Occipital lobe (tissue), 2 donors: ENCODE data around the gene PLD2. TPM values are rescaled to one million over a fixed set of nuclear protein-coding genes. Genes with fewer than 3 reads are reported as not detected.

Experiments used
- DNase-seq: peaks from one replicate; lab custom pipeline; 2025; lab: John Stamatoyannopoulos, UW
- total RNA-seq: library from RNA; depleted of rRNA; stranded (reverse); fragments of >200 nt; gene quantifications from one replicate; pipeline ENCODE4 v1.2.3, GENCODE V29; 2014

Gene PLD2
- 6.1 TPM for total RNA-seq

GRCh38 chr17:4806777-4807604 is at the start of gene PLD2:
TSS of gene PLD2 (plus strand) at chr17:4807152. CDS start at chr17:4807773, 621 bp downstream.
- peak; percentile 38 for DNase-seq

- DNase-seq = no peak
These were observed 47.1 kb upstream of the PLD2 start for GRCh38 chr17:4759776-4760236.

GRCh38 chr17:4764595-4764994 is 42.4 kb upstream of the PLD2 start:
- DNase-seq = no peak

- no peak for DNase-seq
These were observed 40.8 kb upstream of the PLD2 start for GRCh38 chr17:4766201-4766600.

GRCh38 chr17:4766723-4767122 is 40.2 kb upstream of the PLD2 start:
- DNase-seq = no peak

GRCh38 chr17:4768298-4768697 is 38.7 kb upstream of the PLD2 start:
- DNase-seq = no peak

- DNase-seq = no peak
These were observed 37.3 kb upstream of the PLD2 start for GRCh38 chr17:4769628-4770027.

- DNase-seq = no peak
These were observed 35.3 kb upstream of the PLD2 start, which contains the start of gene TM4SF5 for GRCh38 chr17:4771519-4772234. TSS of gene TM4SF5 (plus strand) at chr17:4771886. CDS start at chr17:4771923, 37 bp downstream.

GRCh38 chr17:4772235-4772613 is 34.7 kb upstream of the PLD2 start:
- DNase-seq = no peak

- DNase-seq = no peak
These were observed 28.8 kb upstream of the PLD2 start for GRCh38 chr17:4777969-4778760.

GRCh38 chr17:4780325-4780955 is 26.5 kb upstream of the PLD2 start:
- DNase-seq = no peak

- no peak for DNase-seq
These were observed 24.3 kb upstream of the PLD2 start for GRCh38 chr17:4782652-4783051.

GRCh38 chr17:4785311-4786105 is 21.4 kb upstream of the PLD2 start:
- DNase-seq = no peak

GRCh38 chr17:4786106-4786511 is 20.8 kb upstream of the PLD2 start, which contains the start of gene VMO1:
TSS of gene VMO1 (minus strand) at chr17:4786364. CDS start at chr17:4786352, 12 bp downstream.
- DNase-seq = no peak

- no peak for DNase-seq
These were observed 20.4 kb upstream of the PLD2 start for GRCh38 chr17:4786516-4786915.

- DNase-seq = no peak
These were observed 18.7 kb upstream of the PLD2 start for GRCh38 chr17:4788159-4788806.

GRCh38 chr17:4788807-4789700 is 17.9 kb upstream of the PLD2 start, which contains the start of gene GLTPD2:
TSS of gene GLTPD2 (plus strand) at chr17:4788964. CDS start at chr17:4789012, 48 bp downstream.
- no peak for DNase-seq

GRCh38 chr17:4789701-4789950 is 17.3 kb upstream of the PLD2 start:
- DNase-seq = no peak
